Astrocyte of the spinal cord (primary cell): ENCODE results near the gene LIMS2.

Experiments
- DNase-seq: peaks from one replicate; pipeline ENCODE4 v3.0.0; 2011; ENCODE audit warnings: low read depth, low spot score
- H3K4me3 ChIP-seq: 2 replicates; pipeline ENCODE4 v1.5.1; 2011; ENCODE audit warnings: low read depth, mild to moderate bottlenecking, low read length, moderate library complexity
- CTCF ChIP-seq: IDR thresholded peaks from 2 replicates; pipeline ENCODE4 v1.5.1; 2012; ENCODE audit warnings: low read depth, mild to moderate bottlenecking, low read length, inconsistent platforms
- in situ Hi-C: cut with HindIII; loops from 2 replicates; pipeline ENCODE4 v1.10.0; 2017; ENCODE audit warnings: low sequenced_read_pairs

The LIMS2 gene

GRCh38 chr2:127675331-127676261, at the start of gene LIMS2:
TSS of gene LIMS2 (minus strand) at chr2:127675530. CDS start at chr2:127675024, 506 bp downstream.
- in situ Hi-C loops = no loop called here
- no peak for TF ChIP-seq CTCF
- H3K4me3 ChIP-seq = peak within 1 kb of the TSS; percentile 46
- DNase-seq = no peak

- no peak for TF ChIP-seq CTCF
- in situ Hi-C loops = no loop called here
- no peak for DNase-seq
- H3K4me3 ChIP-seq = no peak overlapping the region
These were observed 47.5 kb upstream of the LIMS2 start for GRCh38 chr2:127722807-127723206.

GRCh38 chr2:127721978-127722355, 46.6 kb upstream of the LIMS2 start:
- H3K4me3 ChIP-seq = no peak overlapping the region
- no peak for TF ChIP-seq CTCF
- in situ Hi-C loops = no loop called here
- peak; percentile 29 for DNase-seq

GRCh38 chr2:127721311-127721977, 46.1 kb upstream of the LIMS2 start:
- in situ Hi-C loops = no loop called here
- no peak for TF ChIP-seq CTCF
- no peak overlapping the region for H3K4me3 ChIP-seq
- peak; percentile 15 for DNase-seq

- no peak overlapping the region for H3K4me3 ChIP-seq
- no peak for DNase-seq
- in situ Hi-C loops = no loop called here
- no peak for TF ChIP-seq CTCF
These were observed 44.2 kb upstream of the LIMS2 start for GRCh38 chr2:127719301-127720218.

- TF ChIP-seq CTCF = no peak
- DNase-seq = no peak
- no peak overlapping the region for H3K4me3 ChIP-seq
- in situ Hi-C loops = no loop called here
These were observed 42.9 kb upstream of the LIMS2 start for GRCh38 chr2:127718271-127718670.
